Measurements from ENCODE around the gene TEAD1. TPM values are rescaled to one million over a fixed set of nuclear protein-coding genes. Genes with fewer than 3 reads are reported as not detected.

The TEAD1 gene
- total and polyA plus RNA-seq, 4 donors = 9.1 to 38.4 (median 10.7) TPM

DNA sequence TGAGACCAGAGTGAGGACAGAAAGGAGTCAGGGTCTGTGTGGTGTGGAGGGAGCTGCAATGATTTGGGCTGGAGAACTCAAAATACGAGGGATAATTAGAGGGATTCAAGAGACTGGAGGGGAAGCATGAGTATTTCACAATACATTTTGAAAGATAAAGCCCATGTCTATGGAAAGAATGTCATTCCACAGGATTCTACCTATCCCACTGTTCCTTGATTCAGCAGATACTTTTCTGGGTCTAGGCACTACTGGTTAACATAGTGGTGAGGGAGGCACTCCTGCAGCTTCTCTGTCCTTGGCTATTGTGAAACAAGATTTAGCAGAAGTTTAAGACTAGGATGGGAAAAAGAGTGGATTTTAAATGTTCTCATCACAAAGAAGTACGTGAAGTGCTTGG, 262.0 kb downstream of the TEAD1 start:
- H3K36me3 ChIP-seq (ENCODE audit: control insufficient read depth in 4 of 4, insufficient read depth in 3 of 4, low read depth in 1 of 4, low read length in 3 of 4) = peaks cover 6 to 42% (median 18%) of the 10 kb centered on the region in 4 donors
- no peak overlapping the region for H3K9ac ChIP-seq (ENCODE audit: low read depth in 1 of 2, low read length in 2 of 2)
- TF ChIP-seq GABPA (IDR thresholded peaks at IDR 0.05 in 1 of 2, conservative IDR thresholded peaks at IDR 0.05 in 1 of 2) (no peak), FOXA2 (IDR thresholded peaks at IDR 0.05) (no peak), ZBTB33 (IDR thresholded peaks at IDR 0.05) (no peak), FOXA1 (IDR thresholded peaks at IDR 0.05) (no peak), RXRA (IDR thresholded peaks at IDR 0.05) (no peak), REST (IDR thresholded peaks at IDR 0.05) (no peak), ATF3 (IDR thresholded peaks at IDR 0.05) (no peak), SP1 (IDR thresholded peaks at IDR 0.05) (no peak), NR2F2 (IDR thresholded peaks at IDR 0.05) (no peak), HNF4A (conservative IDR thresholded peaks at IDR 0.05) (no peak)
- 73% methylated on average over 2 of the region's 2 CpGs for WGBS
- H3K27me3 ChIP-seq (ENCODE audit: control insufficient read depth in 4 of 4, insufficient read depth in 4 of 4, low read length in 3 of 4) = no peaks in the 10 kb centered on the region
- no peak for DNase-seq (ENCODE audit: low spot score)
- H3K4me3 ChIP-seq (ENCODE audit: low read depth in 1 of 3, low read length in 3 of 3) = no peak overlapping the region
- H3K4me1 ChIP-seq (ENCODE audit: control insufficient read depth in 4 of 4, insufficient read depth in 4 of 4, low read length in 3 of 4) = no peaks in the 10 kb centered on the region
- no peak overlapping the region for H3K27ac ChIP-seq (ENCODE audit: low read depth in 1 of 2, low read length in 2 of 2)
- no peaks in the 10 kb centered on the region for H3K9me3 ChIP-seq (ENCODE audit: control insufficient read depth in 4 of 4, low read length in 3 of 4)

GRCh38 chr11:12938590-12939247, 264.5 kb downstream of the TEAD1 start:
- DNase-seq (ENCODE audit: low spot score) = no peak
- no peak overlapping the region for H3K4me3 ChIP-seq (ENCODE audit: low read depth in 1 of 3, low read length in 3 of 3)
- peaks cover 6 to 56% (median 21%) of the 10 kb centered on the region in 4 donors for H3K36me3 ChIP-seq (ENCODE audit: control insufficient read depth in 4 of 4, insufficient read depth in 3 of 4, low read depth in 1 of 4, low read length in 3 of 4)
- 92% methylated on average over 1 of the region's 1 CpG for WGBS
- TF ChIP-seq RXRA (IDR thresholded peaks at IDR 0.05) = no peak
- TF ChIP-seq FOXA2 (IDR thresholded peaks at IDR 0.05) = no peak
- no peak for TF ChIP-seq TAF1 (conservative IDR thresholded peaks at IDR 0.05)
- TF ChIP-seq NR2F2 (IDR thresholded peaks at IDR 0.05) = no peak
- TF ChIP-seq HNF4G (IDR thresholded peaks at IDR 0.05) = no peak
- H3K27me3 ChIP-seq (ENCODE audit: control insufficient read depth in 4 of 4, insufficient read depth in 4 of 4, low read length in 3 of 4) = no peaks in the 10 kb centered on the region
- no peak overlapping the region for H3K9ac ChIP-seq (ENCODE audit: low read depth in 1 of 2, low read length in 2 of 2)
- no peak overlapping the region for H3K27ac ChIP-seq (ENCODE audit: low read depth in 1 of 2, low read length in 2 of 2)
- no peaks in the 10 kb centered on the region for H3K4me1 ChIP-seq (ENCODE audit: control insufficient read depth in 4 of 4, insufficient read depth in 4 of 4, low read length in 3 of 4)
- H3K9me3 ChIP-seq (ENCODE audit: control insufficient read depth in 4 of 4, low read length in 3 of 4) = no peaks in the 10 kb centered on the region

DNA sequence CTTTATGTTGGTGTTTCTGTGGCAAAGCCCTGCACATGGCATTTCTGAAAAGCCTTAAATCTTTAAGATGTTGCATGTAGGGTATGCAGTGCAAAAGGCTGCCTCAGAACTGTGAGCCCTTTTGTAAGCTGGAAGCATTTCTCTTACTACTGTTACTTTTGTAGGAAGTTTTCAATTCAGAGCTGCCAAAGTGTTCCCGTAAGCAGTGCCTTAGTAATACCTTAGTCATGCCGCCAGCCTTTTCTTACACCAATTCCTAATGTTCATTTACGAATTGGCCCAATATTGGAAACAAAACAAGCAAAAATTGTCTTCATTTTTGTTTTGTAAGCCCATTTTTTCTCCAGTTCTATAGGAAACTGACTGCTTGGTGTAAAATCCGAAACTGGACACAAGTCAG, 267.4 kb downstream of the TEAD1 start:
- H3K9me3 ChIP-seq (ENCODE audit: control insufficient read depth in 4 of 4, low read length in 3 of 4) = peaks cover 0 to 1% (median 0%) of the 10 kb centered on the region in 4 donors
- TF ChIP-seq EGR1 (IDR thresholded peaks at IDR 0.05; ENCODE audit: low read depth in 2 of 2) (no peak), YY1 (IDR thresholded peaks at IDR 0.05) (no peak), HNF4G (IDR thresholded peaks at IDR 0.05) (no peak), FOXA2 (IDR thresholded peaks at IDR 0.05) (no peak), ATF3 (IDR thresholded peaks at IDR 0.05) (no peak)
- no peak overlapping the region for H3K4me3 ChIP-seq (ENCODE audit: low read depth in 1 of 3, low read length in 3 of 3)
- H3K27ac ChIP-seq (ENCODE audit: low read depth in 1 of 2, low read length in 2 of 2) = no peak overlapping the region
- H3K27me3 ChIP-seq (ENCODE audit: control insufficient read depth in 4 of 4, insufficient read depth in 4 of 4, low read length in 3 of 4) = no peaks in the 10 kb centered on the region
- no peak overlapping the region for H3K9ac ChIP-seq (ENCODE audit: low read depth in 1 of 2, low read length in 2 of 2)
- peaks cover 6 to 50% (median 21%) of the 10 kb centered on the region in 4 donors for H3K36me3 ChIP-seq (ENCODE audit: control insufficient read depth in 4 of 4, insufficient read depth in 3 of 4, low read depth in 1 of 4, low read length in 3 of 4)
- 96% methylated on average over 4 of the region's 4 CpGs for WGBS
- no peaks in the 10 kb centered on the region for H3K4me1 ChIP-seq (ENCODE audit: control insufficient read depth in 4 of 4, insufficient read depth in 4 of 4, low read length in 3 of 4)
- DNase-seq (ENCODE audit: low spot score) = no peak

All from liver (tissue), 9 donors.